Measurements from ENCODE around the gene EPHA2.
"Not testable (repeated sequence)": the region's sequence is repeated elsewhere in the genome, so short reads cannot be mapped to it uniquely, and the experiment has no call there.

EPHA2 gene

DNA sequence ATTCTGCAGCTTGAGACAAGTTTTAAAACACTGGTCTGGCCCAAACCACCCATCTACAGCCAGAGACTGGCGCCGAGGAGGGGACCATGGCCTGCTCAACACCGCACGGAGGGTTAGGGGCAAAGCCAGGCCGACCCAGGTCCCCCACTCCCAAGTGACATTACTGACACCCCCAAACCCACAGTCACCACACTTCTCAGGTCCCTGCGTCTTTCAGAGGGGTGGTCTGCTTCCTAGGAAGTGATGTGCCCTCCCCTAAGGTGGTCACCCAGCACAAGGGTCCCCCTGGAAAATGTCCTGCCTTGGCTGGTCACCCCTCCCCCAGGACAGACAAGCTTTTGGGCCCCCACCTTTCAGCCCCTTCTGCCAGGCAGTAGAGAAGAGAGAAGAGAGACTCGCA is 20.8 kb upstream of the EPHA2 start:
- intact Hi-C loops (cut with micrococcal nuclease) = no loop called here
- H3K4me3 Mint-ChIP-seq = no peak overlapping the region
- H3K36me3 Mint-ChIP-seq (ENCODE audit: low read depth) = no peaks in the 10 kb centered on the region
- no peaks in the 10 kb centered on the region for H3K9me3 Mint-ChIP-seq
- peak overlapping the region; percentile 17 for H3K27ac Mint-ChIP-seq
- peaks cover 37% of the 10 kb centered on the region for H3K27me3 Mint-ChIP-seq
- peaks cover 34% of the 10 kb centered on the region for H3K4me1 Mint-ChIP-seq (ENCODE audit: low read depth)

DNA sequence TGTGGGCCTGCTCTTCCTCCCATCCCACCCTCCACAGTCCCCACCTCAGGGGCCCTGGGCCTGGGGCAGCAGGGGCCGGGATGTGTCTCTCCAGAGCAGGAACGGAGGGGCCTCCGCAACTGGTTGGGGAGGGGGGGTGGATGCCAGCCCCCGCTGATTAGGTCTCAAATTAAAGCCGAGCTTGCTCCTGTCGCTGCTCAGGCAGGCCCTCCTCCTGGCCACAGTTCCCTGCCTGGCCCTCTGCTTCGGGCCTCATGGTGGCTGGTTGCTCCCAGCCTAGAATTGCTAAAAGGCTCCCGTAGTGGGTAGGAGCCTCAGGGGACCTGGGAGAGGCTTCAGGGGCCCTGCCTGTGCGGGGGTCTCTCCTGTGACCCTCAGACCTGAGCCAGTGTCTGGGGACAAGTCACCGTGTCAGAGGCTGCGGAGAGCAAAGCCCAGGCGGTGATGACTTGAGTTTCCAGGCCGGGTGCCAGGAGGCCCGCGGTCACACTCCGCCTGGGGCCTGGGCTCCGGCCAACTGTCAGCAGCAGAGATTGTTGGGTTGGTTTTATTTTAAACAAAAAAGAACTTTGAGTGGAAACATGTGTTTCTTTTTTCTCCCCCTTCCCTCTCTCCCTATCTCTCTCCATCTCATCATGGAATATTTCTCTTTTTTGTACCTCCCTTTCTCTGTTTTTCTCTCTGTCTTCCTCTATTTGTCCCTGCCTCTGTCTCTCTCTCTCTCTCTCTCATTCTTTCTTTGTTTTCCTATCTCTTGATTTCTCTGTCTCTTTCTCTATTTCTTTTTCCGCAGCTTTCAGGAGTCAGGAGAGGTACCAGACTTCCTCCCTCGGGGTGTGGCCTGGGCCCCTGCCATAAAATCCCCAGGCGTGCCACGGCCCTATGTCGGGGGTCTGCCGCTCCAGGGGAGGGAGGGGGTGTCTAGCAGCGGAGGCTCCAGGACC is 20.0 kb upstream of the EPHA2 start:
- Mint-ChIP-seq H3K9me3 (no peaks in the 10 kb centered on the region), H3K4me1 (ENCODE audit: low read depth) (peaks cover 34% of the 10 kb centered on the region), H3K36me3 (ENCODE audit: low read depth) (no peaks in the 10 kb centered on the region), H3K4me3 (no peak overlapping the region), H3K27me3 (peaks cover 41% of the 10 kb centered on the region), H3K27ac (peak overlapping the region; percentile 17)
- intact Hi-C loops (cut with micrococcal nuclease) = no loop called here

GRCh38 chr1:16174886-16175598 is 19.2 kb upstream of the EPHA2 start:
- Mint-ChIP-seq H3K4me3 (no peak overlapping the region), H3K36me3 (ENCODE audit: low read depth) (no peaks in the 10 kb centered on the region), H3K27me3 (peaks cover 49% of the 10 kb centered on the region), H3K27ac (peak overlapping the region; percentile 89), H3K4me1 (ENCODE audit: low read depth) (peaks cover 34% of the 10 kb centered on the region), H3K9me3 (no peaks in the 10 kb centered on the region)
- intact Hi-C loops (cut with micrococcal nuclease) = no loop called here

- peak overlapping the region; percentile 89 for H3K27ac Mint-ChIP-seq
- no peak overlapping the region for H3K4me3 Mint-ChIP-seq
- peaks cover 56% of the 10 kb centered on the region for H3K27me3 Mint-ChIP-seq
- H3K9me3 Mint-ChIP-seq = no peaks in the 10 kb centered on the region
- no peaks in the 10 kb centered on the region for H3K36me3 Mint-ChIP-seq (ENCODE audit: low read depth)
- H3K4me1 Mint-ChIP-seq (ENCODE audit: low read depth) = peaks cover 35% of the 10 kb centered on the region
- intact Hi-C loops (cut with micrococcal nuclease) = no loop called here
Observed at GRCh38 chr1:16174261-16174868, 18.5 kb upstream of the EPHA2 start.

DNA sequence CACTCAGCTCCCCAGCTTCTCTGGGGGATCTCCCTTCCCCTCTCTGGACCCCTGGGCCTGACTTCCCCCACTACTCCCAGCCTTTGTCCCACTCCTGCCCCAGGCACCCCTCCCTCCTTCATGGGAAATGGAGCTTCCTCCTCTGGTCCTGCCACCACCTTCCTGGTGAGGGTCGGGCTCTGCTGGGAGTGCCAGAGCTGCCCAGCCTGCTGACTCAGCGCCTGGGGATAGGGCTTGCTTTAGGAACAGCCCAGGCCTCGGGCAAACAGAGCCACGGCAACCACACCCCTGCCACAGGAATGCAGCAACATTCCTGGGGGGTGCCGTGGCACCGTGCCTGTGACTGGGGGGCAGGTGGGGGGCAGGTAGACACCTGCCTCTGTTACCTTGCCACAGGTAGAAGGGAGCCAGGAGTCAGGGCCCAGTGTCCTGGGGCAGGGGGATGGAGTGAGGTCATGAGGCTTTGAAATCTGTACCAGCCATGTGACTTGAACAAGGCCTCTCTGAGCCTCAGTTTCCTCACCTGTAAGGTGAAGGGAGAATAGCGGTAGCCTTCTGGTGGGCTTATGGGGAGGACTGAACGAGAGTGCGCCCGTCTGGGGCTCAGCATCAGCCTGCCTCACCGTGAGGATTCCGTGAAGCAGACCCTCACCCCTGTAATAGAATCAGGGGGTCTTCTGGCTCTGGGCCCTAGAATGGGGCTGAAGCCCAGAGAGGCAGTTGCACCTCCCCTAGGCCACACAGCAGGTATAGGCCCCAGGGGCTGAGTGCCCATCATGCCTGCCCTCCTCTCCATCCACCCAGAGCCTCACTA is 17.8 kb upstream of the EPHA2 start:
- Mint-ChIP-seq H3K4me3 (peak overlapping the region; percentile 63), H3K4me1 (ENCODE audit: low read depth) (peaks cover 42% of the 10 kb centered on the region), H3K27me3 (peaks cover 63% of the 10 kb centered on the region), H3K27ac (peak overlapping the region; percentile 89), H3K36me3 (ENCODE audit: low read depth) (no peaks in the 10 kb centered on the region), H3K9me3 (no peaks in the 10 kb centered on the region)
- intact Hi-C loops (cut with micrococcal nuclease) = no loop called here

DNA sequence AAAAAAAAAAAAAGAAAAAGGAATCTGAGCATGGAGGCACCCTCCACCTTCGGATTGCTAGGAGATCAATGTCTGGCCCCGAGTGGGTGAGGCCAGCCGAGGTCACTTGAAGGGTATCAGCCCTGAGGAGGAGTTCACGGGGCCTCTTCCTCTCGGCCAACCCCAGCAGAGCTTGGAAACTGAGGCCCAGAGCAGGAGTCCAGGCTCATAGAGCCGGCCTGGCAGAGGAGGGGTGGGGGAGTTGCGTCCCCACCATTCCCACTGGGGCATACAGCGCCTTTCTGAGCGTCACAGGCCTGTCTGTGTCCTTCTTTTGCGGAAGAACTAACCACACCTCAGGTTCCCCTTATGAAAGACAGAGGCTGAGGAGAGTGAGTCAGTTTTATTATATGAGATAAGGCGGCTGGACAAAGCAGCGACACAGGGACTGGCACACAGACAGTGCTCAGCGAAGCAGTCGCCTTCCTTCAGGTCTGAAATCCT is 17.1 kb upstream of the EPHA2 start:
- Mint-ChIP-seq H3K4me1 (ENCODE audit: low read depth) (peaks cover 44% of the 10 kb centered on the region), H3K27ac (peak overlapping the region; percentile 89), H3K36me3 (ENCODE audit: low read depth) (no peaks in the 10 kb centered on the region)

GRCh38 chr1:16172218-16172830 is 16.5 kb upstream of the EPHA2 start:
- H3K27ac Mint-ChIP-seq = peak overlapping the region; percentile 89
- peaks cover 44% of the 10 kb centered on the region for H3K4me1 Mint-ChIP-seq (ENCODE audit: low read depth)
- no peaks in the 10 kb centered on the region for H3K9me3 Mint-ChIP-seq
- no peaks in the 10 kb centered on the region for H3K36me3 Mint-ChIP-seq (ENCODE audit: low read depth)
- peaks cover 67% of the 10 kb centered on the region for H3K27me3 Mint-ChIP-seq
- no peak overlapping the region for H3K4me3 Mint-ChIP-seq
- intact Hi-C loops (cut with micrococcal nuclease) = no loop called here

More for the DNA sequence above, 17.1 kb upstream of the EPHA2 start:
- no peaks in the 10 kb centered on the region for H3K9me3 Mint-ChIP-seq
- H3K4me3 Mint-ChIP-seq = peak overlapping the region; percentile 63
- intact Hi-C loops (cut with micrococcal nuclease) = no loop called here
- peaks cover 69% of the 10 kb centered on the region for H3K27me3 Mint-ChIP-seq

DNA sequence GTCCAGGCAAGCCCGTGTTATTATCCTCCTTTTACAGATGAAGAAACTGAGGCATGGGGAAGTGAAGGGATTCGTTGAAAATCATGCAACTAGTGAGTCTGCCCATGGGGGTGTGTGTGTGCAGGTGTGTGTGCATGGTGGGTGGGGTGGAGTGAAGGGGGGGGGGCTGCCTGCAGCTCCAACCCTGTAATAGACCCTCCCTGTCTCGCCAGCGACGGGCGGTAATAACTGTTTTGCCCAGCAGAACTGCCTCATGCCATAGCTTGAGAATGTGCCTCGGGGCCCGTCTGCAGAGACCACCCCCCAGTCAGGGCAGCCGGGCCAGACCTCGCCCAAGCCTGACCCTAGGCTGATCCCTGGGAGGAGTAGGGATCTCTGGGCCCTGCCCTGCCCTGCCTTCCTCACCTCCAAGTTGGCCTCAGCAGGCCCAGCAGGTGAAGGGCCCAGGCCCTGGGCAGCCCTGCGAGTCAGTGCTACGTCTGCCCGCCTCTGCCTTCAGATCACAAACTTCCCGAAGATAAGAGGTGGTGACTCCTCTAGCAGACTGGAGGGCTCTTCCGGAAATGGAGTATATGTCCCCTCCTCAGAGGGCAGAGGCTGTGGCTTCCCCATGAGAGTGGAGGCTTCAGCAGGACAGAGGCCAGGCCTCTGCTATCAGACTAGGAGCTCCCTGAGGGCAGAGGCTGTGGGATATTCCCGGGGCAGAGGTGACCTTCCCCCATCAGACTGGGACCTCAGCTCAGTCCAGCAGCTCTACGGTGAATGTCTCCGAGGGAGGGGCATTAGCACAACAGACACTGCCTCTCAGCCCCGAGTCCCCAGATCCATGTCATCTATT is 15.7 kb upstream of the EPHA2 start:
- Mint-ChIP-seq H3K9me3 (no peaks in the 10 kb centered on the region), H3K36me3 (ENCODE audit: low read depth) (no peaks in the 10 kb centered on the region), H3K27ac (peak overlapping the region; percentile 25), H3K27me3 (peaks cover 67% of the 10 kb centered on the region), H3K4me1 (ENCODE audit: low read depth) (peaks cover 44% of the 10 kb centered on the region), H3K4me3 (no peak overlapping the region)
- intact Hi-C loops (cut with micrococcal nuclease) = no loop called here

- Mint-ChIP-seq H3K27me3 (peaks cover 68% of the 10 kb centered on the region), H3K4me1 (ENCODE audit: low read depth) (peaks cover 37% of the 10 kb centered on the region), H3K4me3 (no peak overlapping the region), H3K9me3 (no peaks in the 10 kb centered on the region), H3K27ac (no peak overlapping the region), H3K36me3 (ENCODE audit: low read depth) (no peaks in the 10 kb centered on the region)
- intact Hi-C loops (cut with micrococcal nuclease) = no loop called here
Observed at GRCh38 chr1:16170283-16170673, 14.4 kb upstream of the EPHA2 start.

DNA sequence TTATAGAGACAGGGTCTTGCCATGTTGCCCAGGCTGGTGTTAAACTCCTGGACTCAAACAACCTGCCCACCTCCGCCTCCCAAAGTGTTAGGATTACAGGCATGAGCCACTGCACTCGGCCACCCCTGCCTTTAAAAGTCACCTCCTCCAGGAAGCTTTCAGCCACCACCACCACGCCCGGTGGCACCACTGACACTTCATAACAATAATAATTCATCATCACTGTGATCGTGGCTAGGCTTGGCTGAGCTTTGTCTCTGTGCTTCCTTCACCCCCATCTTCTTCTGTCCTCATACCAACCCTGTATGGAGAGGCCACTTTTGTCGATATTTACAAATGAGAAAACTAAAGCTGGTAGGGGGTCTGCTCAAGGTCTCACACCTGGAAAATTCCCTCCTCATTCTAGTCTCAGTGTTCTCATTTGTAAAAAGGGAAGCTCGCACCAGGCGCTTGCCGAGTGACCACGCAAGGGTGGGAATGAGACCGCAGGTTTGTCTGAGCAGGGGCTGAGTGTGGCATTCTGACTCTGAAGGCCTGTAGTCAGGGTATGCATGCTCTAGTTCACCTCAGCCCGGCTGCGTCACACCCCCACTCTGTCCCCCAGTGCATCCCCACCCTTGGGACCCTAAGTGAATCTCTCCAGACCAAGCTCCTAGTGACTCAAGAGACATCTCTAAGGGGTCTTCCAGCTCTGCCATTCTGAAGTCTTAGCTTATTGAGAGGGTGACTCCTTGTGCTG is 12.9 kb upstream of the EPHA2 start:
- Mint-ChIP-seq H3K27me3 (peaks cover 75% of the 10 kb centered on the region), H3K4me1 (ENCODE audit: low read depth) (peaks cover 25% of the 10 kb centered on the region), H3K4me3 (no peak overlapping the region), H3K9me3 (no peaks in the 10 kb centered on the region), H3K36me3 (ENCODE audit: low read depth) (no peaks in the 10 kb centered on the region), H3K27ac (peak overlapping the region; percentile 24)
- intact Hi-C loops (cut with micrococcal nuclease) = no loop called here

- Mint-ChIP-seq H3K4me1 (ENCODE audit: low read depth) (peaks cover 18% of the 10 kb centered on the region), H3K27me3 (peaks cover 82% of the 10 kb centered on the region)
- H3K27ac Mint-ChIP-seq; intact Hi-C loops (cut with micrococcal nuclease); H3K9me3 Mint-ChIP-seq; H3K36me3 Mint-ChIP-seq (ENCODE audit: low read depth); H3K4me3 Mint-ChIP-seq: not testable (repeated sequence)
Observed at GRCh38 chr1:16168144-16168495, 12.3 kb upstream of the EPHA2 start.

Data from dendritic cell treated with granulocyte-macrophage colony-stimulating factor and Interleukin-4, amounts not matched to agents 40 ng/mL and 50 ng/mL, for 4 days (primary cell).